Gastroesophageal sphincter (tissue), 3 donors: ENCODE results near the gene TUBB2A.

ENCODE experiments used
- EP300 ChIP-seq: sonication (generic); formaldehyde crosslinking; IDR thresholded peaks from one replicate; pipeline ENCODE4 v1.6.1; 2017; ENCODE audit warnings: antibody characterized with exemption, mild to moderate bottlenecking
- TF ChIP-seq, protein P1 (sequence below), 4 experiments: fragments of 200-600 bp in 2 of 4; fragments of 450-650 bp in 2 of 4; sonication (generic) in 1 of 4; IDR thresholded peaks; one replicate each; pipeline ENCODE4 v1.5.1; 2017 to 2019; ENCODE audit warnings: antibody characterized with exemption in 4 of 4, mild to moderate bottlenecking in 2 of 4, moderate library complexity in 2 of 4

- no peak for TF ChIP-seq EP300
- TF ChIP-seq, protein P1, sequence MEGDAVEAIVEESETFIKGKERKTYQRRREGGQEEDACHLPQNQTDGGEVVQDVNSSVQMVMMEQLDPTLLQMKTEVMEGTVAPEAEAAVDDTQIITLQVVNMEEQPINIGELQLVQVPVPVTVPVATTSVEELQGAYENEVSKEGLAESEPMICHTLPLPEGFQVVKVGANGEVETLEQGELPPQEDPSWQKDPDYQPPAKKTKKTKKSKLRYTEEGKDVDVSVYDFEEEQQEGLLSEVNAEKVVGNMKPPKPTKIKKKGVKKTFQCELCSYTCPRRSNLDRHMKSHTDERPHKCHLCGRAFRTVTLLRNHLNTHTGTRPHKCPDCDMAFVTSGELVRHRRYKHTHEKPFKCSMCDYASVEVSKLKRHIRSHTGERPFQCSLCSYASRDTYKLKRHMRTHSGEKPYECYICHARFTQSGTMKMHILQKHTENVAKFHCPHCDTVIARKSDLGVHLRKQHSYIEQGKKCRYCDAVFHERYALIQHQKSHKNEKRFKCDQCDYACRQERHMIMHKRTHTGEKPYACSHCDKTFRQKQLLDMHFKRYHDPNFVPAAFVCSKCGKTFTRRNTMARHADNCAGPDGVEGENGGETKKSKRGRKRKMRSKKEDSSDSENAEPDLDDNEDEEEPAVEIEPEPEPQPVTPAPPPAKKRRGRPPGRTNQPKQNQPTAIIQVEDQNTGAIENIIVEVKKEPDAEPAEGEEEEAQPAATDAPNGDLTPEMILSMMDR (IDR thresholded peaks at IDR 0.05) = no peak
Measured at GRCh38 chr6:3119040-3119723, 38.2 kb downstream of the TUBB2A start.
